OCI-LY7 (cell line): ENCODE data around the gene SSBP4. TPM values are rescaled to one million over a fixed set of nuclear protein-coding genes. Genes with fewer than 3 reads are reported as not detected.

Source experiments
- BruUV-seq: library from RNA; stranded (reverse); fragments of 400-500 nt; replicated peaks from 2 replicates; lab custom pipeline; 2021; lab: Mats Ljungman, UMichigan
- CTCF ChIA-PET: fragments of 300-600 bp; sonication (Branson Sonifier 250); formaldehyde crosslinking; loops from one replicate; lab custom pipeline; 2022; ENCODE audit warnings: antibody characterized with exemption; ENCODE audit not compliant: unreplicated experiment; lab: Charles Lee
- POLR2A ChIA-PET: fragments of 300-600 bp; sonication (Branson Sonifier 250); formaldehyde crosslinking; loops from one replicate; lab custom pipeline; 2022; ENCODE audit warnings: antibody characterized with exemption; lab: Charles Lee
- DNase-seq: peaks from one replicate; pipeline ENCODE4 v3.0.0-alpha.2; 2015; ENCODE audit warnings: low spot score
- H2AFZ ChIP-seq: fragments of 200-600 bp; sonication (generic), shearing (Covaris generic); 2 replicates; pipeline ENCODE4 v1.6.1; 2014; ENCODE audit warnings: mild to moderate bottlenecking, antibody characterized with exemption, low read length, moderate library complexity
- H3K27ac ChIP-seq: fragments of 200-600 bp; sonication (generic); 2 replicates; pipeline ENCODE4 v1.5.1; 2014; ENCODE audit warnings: mixed run types, low read depth, mild to moderate bottlenecking, moderate library complexity, low read length, inconsistent platforms; ENCODE audit not compliant: poor library complexity, severe bottlenecking
- H3K36me3 ChIP-seq: fragments of 200-600 bp; sonication (generic); 2 replicates; pipeline ENCODE4 v1.6.1; 2014; ENCODE audit warnings: mild to moderate bottlenecking, antibody characterized with exemption, low read length, moderate library complexity, mixed read lengths; ENCODE audit not compliant: insufficient read depth
- H3K4me1 ChIP-seq: fragments of 200-600 bp; sonication (generic); 2 replicates; pipeline ENCODE4 v1.5.1; 2014; ENCODE audit warnings: mild to moderate bottlenecking, low read length; ENCODE audit not compliant: insufficient read depth, poor library complexity, severe bottlenecking
- H3K4me2 ChIP-seq: fragments of 200-600 bp; sonication (generic); 2 replicates; pipeline ENCODE4 v1.6.1; 2014; ENCODE audit warnings: mild to moderate bottlenecking, low read length
- H3K4me3 ChIP-seq: fragments of 200-600 bp; sonication (generic); 2 replicates; pipeline ENCODE4 v1.5.1; 2014; ENCODE audit warnings: mild to moderate bottlenecking, low read depth, low read length; ENCODE audit not compliant: poor library complexity, severe bottlenecking
- H3K79me2 ChIP-seq: fragments of 200-600 bp; sonication (generic); 2 replicates; pipeline ENCODE4 v1.6.1; 2016; ENCODE audit warnings: low read depth, mild to moderate bottlenecking, low read length, moderate library complexity, mixed read lengths; ENCODE audit not compliant: insufficient read depth
- H3K9me2 ChIP-seq: fragments of 200-600 bp; sonication (generic); 2 replicates; pipeline ENCODE4 v1.6.1; 2016; ENCODE audit warnings: mild to moderate bottlenecking, low read length, mixed read lengths; ENCODE audit not compliant: insufficient read depth
- H3K9me3 ChIP-seq: fragments of 200-600 bp; sonication (generic); 2 replicates; pipeline ENCODE4 v1.6.1; 2014; ENCODE audit warnings: mild to moderate bottlenecking, mixed run types, low read length, mixed read lengths
- H4K20me1 ChIP-seq: fragments of 200-600 bp; sonication (generic); 2 replicates; pipeline ENCODE4 v1.6.1; 2014; ENCODE audit warnings: mild to moderate bottlenecking, antibody characterized with exemption, low read length, moderate library complexity, mixed read lengths; ENCODE audit not compliant: insufficient read depth
- EZH2phosphoT487 ChIP-seq: fragments of 200-600 bp; sonication (generic); IDR thresholded peaks from 2 replicates; pipeline ENCODE4 v1.6.1; 2018; ENCODE audit warnings: low read depth, borderline replicate concordance, mild to moderate bottlenecking, mixed run types, antibody characterized with exemption, low read length, moderate library complexity, mixed read lengths
- intact Hi-C: fragments of 100-400 bp; cut with micrococcal nuclease; formaldehyde crosslinking; loops from one replicate; pipeline ENCODE4 v1.10.0; 2022; ENCODE audit not compliant: unreplicated experiment
- total RNA-seq, 2 experiments: library from RNA; depleted of rRNA in 1 of 2; stranded (reverse); fragments of >200 nt in 1 of 2; shearing (Covaris generic) in 1 of 2; gene quantifications; 2 replicates each; pipeline ENCODE4 v1.2.3, GENCODE V29; 2014 to 2022
- TF ChIP-seq, protein P1 (sequence below): fragments of 200-600 bp; sonication (generic); conservative IDR thresholded peaks from 2 replicates; pipeline ENCODE4 v1.5.1; 2014; ENCODE audit warnings: mild to moderate bottlenecking, antibody characterized with exemption, low read length, moderate library complexity, mixed read lengths

Gene SSBP4
- total RNA-seq, 2 experiments from 2014 or later, result 92.9 to 117 TPM

DNA sequence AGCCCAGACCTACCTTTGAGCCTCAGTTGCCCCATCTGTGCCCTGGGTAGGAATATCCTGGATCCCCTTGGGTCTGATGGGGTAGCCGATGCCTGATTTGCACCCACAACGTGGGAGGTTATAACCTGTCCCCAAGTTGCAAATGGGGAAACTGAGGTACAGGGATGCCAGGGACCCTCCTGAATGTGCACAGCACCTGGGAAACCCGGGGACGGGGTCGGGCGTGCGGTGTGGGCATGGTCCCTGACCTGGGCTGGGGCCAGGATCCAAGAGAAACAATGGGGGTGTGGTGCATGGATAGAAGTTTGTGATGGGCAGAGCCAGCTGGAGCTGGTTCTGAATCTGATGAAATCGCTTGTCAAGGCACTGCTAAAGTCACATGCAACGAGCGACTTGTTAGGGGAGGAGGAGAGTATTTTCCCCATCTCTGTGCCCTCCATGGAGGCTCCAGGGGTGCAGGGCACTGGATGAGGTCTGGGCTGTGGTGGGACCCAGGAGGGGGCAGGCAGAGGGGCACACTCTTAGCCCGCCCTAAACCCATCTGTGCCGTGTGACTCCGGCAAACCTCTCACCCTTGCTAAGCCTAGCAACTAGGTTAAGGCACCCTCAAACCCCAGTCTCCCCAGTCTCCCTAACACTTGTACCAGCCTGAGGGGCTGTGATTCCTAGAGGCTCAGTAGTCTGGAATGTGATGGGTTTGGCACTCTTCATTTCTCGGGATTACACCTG, 32.5 kb upstream of the SSBP4 start:
- intact Hi-C loops, result no loop called here
- no peak overlapping the region for H3K27ac ChIP-seq
- no peaks in the 10 kb centered on the region for H4K20me1 ChIP-seq
- no peak overlapping the region for H3K4me2 ChIP-seq
- no peak for DNase-seq
- ChIA-PET POLR2A (no interaction called here), CTCF (no interaction called here)
- no peaks in the 10 kb centered on the region for H3K9me3 ChIP-seq
- H3K36me3 ChIP-seq, result no peaks in the 10 kb centered on the region
- no TSS peak for BruUV-seq
- no peaks in the 10 kb centered on the region for H3K9me2 ChIP-seq
- no peaks in the 10 kb centered on the region for H3K79me2 ChIP-seq
- no peak overlapping the region for H3K4me3 ChIP-seq
- H2AFZ ChIP-seq, result no peak overlapping the region
- TF ChIP-seq EZH2phosphoT487, result no peak
- TF ChIP-seq, protein P1, sequence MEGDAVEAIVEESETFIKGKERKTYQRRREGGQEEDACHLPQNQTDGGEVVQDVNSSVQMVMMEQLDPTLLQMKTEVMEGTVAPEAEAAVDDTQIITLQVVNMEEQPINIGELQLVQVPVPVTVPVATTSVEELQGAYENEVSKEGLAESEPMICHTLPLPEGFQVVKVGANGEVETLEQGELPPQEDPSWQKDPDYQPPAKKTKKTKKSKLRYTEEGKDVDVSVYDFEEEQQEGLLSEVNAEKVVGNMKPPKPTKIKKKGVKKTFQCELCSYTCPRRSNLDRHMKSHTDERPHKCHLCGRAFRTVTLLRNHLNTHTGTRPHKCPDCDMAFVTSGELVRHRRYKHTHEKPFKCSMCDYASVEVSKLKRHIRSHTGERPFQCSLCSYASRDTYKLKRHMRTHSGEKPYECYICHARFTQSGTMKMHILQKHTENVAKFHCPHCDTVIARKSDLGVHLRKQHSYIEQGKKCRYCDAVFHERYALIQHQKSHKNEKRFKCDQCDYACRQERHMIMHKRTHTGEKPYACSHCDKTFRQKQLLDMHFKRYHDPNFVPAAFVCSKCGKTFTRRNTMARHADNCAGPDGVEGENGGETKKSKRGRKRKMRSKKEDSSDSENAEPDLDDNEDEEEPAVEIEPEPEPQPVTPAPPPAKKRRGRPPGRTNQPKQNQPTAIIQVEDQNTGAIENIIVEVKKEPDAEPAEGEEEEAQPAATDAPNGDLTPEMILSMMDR, result no peak
- peaks cover 9% of the 10 kb centered on the region for H3K4me1 ChIP-seq

DNA sequence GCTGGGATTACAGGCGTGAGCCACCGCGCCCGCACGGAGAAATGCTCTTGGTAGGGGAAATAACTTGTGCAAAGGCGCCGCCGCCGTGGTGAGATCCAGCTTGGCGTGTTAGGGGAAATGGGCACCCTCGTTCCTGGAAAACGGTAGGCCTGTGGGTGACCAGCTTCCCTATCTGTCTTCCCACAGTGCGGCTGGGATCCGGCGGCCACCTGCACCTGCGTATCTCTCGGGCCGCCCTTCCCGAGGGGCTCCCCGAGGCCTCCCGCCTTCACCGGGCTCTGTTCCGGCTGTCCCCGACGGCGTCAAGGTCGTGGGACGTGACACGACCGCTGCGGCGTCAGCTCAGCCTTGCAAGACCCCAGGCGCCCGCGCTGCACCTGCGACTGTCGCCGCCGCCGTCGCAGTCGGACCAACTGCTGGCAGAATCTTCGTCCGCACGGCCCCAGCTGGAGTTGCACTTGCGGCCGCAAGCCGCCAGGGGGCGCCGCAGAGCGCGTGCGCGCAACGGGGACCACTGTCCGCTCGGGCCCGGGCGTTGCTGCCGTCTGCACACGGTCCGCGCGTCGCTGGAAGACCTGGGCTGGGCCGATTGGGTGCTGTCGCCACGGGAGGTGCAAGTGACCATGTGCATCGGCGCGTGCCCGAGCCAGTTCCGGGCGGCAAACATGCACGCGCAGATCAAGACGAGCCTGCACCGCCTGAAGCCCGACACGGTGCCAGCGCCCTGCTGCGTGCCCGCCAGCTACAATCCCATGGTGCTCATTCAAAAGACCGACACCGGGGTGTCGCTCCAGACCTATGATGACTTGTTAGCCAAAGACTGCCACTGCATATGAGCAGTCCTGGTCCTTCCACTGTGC, 30.9 kb upstream of the SSBP4 start:
- peak overlapping the region; percentile 45; the same call in 1 of the 2 replicates for H2AFZ ChIP-seq
- H3K79me2 ChIP-seq, result no peaks in the 10 kb centered on the region
- peak overlapping the region; percentile 75 for H3K4me2 ChIP-seq
- H3K27ac ChIP-seq, result no peak overlapping the region
- peaks cover 14% of the 10 kb centered on the region for H3K4me1 ChIP-seq
- H4K20me1 ChIP-seq, result no peaks in the 10 kb centered on the region
- H3K9me3 ChIP-seq, result no peaks in the 10 kb centered on the region
- H3K36me3 ChIP-seq, result no peaks in the 10 kb centered on the region
- no peaks in the 10 kb centered on the region for H3K9me2 ChIP-seq
- TF ChIP-seq, protein P1, result peak; percentile 91
- no peak for TF ChIP-seq EZH2phosphoT487
- ChIA-PET POLR2A (interaction anchor here (0.7 to 0.8 kb wide), 3 partner anchors 8 to 46 kb away, joined by 3 to 9 read pairs (median 3); no protein-coding TSS in a partner anchor), CTCF (interaction anchor here (0.6 to 1.5 kb wide), 9 partner anchors 9 to 296 kb away, joined by 3 to 8 read pairs (median 4); no protein-coding TSS in a partner anchor)
- H3K4me3 ChIP-seq, result peak overlapping the region; percentile 53
- DNase-seq, result peak; percentile 87
- intact Hi-C loops, result loop anchor here (1.0 kb wide), 1 partner anchor 22 kb away; no protein-coding TSS in a partner anchor
- BruUV-seq, result no TSS peak
